GM19328 (cell line): ENCODE data around the gene VAX1.
"Not testable (repeated sequence)": the region's sequence is repeated elsewhere in the genome, so short reads cannot be mapped to it uniquely, and the experiment has no call there.

Experiments used
- ATAC-seq: cut with Tn5 transposase; IDR thresholded peaks from one replicate; pipeline ENCODE4 v1.9.1; 2021; ENCODE audit warnings: mild to moderate bottlenecking, moderate library complexity; ENCODE audit not compliant: unreplicated experiment

Gene VAX1

GRCh38 chr10:117084421-117085246 is 53.4 kb downstream of the VAX1 start:
- ATAC-seq = not testable (repeated sequence)
